ENCODE data around the gene WHRN.

WHRN gene

DNA sequence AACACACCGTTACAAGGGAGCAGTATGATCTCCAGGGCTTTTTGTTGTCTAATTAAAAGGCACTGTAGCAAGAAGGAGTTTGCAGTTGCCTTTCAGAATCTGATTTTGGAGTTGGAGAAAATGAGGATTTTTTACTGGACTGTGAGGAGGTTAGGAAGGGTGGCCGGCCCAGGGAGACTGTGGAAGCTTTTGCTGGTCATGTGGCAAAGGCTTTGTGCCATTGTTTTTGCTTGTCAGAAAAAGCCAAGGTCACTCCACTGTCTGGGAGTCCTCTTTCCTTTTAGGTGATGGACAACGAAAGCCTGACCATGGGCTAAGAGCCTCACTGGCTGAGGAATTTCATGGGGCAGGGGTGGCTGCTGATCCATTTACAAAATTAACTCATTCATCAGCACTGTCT lies 10.3 kb upstream of the WHRN start:
- in situ Hi-C loops (cut with MboI; ENCODE audit: low sequenced_read_pairs): no loop called here

DNA sequence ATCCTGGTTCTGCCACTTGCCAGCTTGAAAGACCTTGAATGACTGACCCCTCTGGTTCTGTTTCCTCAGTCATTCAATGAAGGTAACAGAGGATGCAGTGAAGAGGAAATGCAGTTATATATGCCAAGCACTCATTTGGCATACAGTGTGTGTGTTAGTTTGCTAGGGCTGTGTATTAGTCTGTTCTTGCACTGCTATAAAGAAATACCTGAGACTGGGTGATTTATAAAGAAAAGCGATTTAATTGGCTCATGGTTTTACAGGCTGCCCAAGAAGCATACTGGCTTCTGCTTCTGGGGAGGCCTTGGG lies 8.6 kb upstream of the WHRN start:
- in situ Hi-C loops (cut with MboI; ENCODE audit: low sequenced_read_pairs): no loop called here

DNA sequence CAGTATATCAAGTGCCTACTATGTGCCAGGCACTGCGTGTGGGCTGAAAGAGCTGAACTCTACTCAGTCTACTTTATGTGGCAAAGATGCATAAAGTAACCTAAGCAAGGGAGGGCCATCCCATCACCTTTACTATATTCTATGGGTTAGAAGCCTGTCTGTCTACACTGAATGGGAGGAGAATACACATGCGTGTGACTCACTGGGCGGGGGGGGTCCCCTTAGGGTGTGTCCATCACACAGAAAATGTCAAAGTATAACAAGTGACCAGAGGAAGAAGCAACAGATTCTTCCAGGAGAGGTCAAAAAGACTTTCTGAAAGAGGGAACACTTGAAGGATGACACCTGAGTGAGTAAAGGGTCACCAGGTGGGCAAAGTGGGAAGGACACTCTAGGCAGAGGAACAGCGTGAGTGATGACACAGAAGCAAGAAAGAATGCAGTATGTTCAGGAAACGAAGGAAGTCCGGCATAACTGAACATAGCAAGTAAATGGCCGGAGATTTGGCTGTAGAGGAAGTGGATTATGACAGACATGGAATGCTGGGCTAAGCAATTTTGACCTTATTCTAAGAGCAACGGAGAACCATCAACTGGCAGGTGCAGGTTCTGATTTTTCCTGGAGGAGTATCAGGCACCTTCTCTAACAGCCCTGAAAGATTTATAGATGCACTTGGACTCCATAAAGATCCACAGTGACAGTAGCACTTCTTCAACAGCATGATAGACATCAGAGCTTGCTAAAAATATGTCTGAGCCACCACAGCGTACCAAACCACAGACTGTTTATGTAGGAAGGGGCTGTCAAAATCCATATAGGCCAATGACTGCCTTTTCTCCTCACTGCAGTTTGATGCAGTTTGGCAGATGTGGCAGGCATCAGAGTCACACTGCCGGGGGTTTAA lies 8.0 kb upstream of the WHRN start:
- in situ Hi-C loops (cut with MboI; ENCODE audit: low sequenced_read_pairs): no loop called here

DNA sequence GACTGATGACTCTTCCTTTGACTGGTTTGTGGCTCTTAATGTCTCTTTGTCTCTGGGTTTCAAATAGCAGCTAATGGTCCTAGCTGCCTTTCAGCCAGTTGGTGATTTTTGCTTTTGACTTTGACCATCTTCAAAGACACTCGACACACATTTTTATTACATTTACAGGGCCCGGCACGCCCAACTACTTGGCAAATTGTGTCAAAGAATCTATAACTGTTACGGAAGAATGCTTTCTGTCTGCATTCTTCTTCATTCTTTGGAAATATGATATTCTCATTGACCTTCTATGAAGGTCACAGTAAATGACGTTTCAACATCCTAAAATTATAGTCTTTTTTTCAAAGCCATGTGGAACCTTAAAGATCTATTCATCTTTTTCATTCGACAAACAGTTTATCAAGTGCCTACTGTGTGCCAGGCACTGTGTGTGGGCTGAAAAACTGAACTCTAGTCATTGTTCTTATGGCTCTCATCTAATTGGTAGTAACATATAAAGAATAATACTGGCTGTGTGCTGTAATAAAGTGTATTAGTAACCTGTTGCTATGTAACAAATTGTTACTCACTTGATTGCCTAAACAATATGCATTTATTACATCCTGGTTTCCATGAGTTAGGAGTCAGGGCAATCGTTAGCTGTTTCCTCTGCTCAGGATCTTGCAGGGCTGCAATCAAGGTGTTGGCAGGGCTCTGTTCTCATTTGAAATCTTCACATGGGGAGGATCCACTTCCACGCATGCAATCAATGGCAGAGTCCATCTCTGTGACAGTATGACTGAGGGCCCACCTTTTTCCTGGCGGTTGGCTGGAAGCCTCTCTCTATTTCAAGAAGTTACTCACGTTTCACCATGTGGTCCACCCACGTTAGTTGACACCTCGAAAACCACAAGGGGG lies 7.0 kb upstream of the WHRN start:
- in situ Hi-C loops (cut with MboI; ENCODE audit: low sequenced_read_pairs): no loop called here

DNA sequence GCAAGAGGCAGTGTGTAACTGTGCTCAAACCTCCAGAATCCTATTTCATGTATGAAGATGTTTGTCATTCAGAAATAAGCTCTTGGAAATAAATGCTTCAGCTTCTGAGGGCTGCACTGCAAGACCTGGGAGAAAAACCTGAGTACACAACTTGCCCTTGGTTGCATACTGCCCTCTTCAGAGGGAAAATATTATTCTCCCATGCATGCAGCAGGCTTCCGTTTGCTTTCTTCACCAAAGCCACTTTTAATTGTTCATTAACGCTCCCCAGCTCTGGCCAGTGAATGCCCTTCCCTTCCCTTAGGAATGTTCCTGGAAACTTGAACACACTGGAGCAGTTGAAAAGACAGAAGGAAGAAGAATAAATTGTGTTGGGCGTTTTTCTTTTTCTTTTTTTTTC lies 2.5 kb upstream of the WHRN start:
- in situ Hi-C loops (cut with MboI; ENCODE audit: low sequenced_read_pairs): no loop called here

DNA sequence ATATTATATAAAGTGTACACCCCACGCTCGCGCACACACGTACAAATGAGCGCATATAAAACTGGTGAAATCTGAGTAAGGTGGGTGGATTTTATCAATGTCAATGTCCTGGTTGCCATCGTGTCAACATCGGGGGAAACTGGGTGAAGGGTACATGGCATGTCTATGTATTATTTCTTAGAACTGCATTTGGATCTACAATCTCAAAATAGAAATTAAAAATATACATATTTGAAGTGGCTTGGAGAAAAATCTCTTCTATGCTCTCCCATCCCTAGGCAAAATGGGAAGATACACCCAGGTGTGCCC lies 763 bp upstream of the WHRN start:
- in situ Hi-C loops (cut with MboI; ENCODE audit: low sequenced_read_pairs): no loop called here

DNA sequence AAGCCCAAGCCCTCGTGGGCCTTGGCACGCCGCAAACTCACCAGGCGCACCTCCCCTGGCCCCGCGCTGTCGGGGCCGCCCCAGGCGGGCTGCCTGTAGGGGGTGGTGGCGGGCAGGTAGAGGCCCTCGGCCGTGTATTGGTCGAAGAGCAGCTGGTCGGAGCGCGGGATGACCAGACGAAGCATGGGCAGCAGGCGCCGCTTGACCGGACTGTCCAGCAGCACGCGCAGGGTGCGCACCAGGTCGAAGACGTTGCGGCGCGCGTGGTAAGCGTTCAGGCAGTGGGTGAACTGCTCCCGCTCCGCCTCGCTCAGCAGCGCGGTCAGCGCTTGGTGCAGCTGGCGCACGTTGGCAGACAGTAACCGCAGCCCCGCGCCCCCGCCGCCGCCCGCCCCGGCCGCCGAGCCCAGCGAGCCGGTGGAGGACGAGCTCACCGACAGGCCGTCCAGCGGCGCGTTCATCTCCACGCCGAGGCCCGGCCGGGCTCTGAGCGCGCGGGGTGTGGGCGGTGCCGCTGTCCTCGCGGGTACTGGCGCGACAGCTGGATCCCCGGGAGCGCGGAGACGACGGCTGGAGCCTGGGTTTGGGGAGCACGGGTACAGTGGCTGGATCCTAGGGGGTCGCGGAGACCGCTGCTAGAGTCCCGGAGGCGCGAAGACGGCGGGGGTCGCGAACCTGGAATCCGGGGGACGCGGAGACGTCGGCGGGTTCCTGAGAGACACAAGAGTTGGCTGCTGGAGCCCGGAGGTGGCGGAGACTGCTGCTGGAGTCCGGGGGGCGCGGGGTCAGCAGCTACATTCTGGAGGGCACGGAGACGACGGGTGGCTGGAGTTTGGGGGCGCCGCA lies 709 bp downstream of the WHRN start:
- in situ Hi-C loops (cut with MboI; ENCODE audit: low sequenced_read_pairs): no loop called here

DNA sequence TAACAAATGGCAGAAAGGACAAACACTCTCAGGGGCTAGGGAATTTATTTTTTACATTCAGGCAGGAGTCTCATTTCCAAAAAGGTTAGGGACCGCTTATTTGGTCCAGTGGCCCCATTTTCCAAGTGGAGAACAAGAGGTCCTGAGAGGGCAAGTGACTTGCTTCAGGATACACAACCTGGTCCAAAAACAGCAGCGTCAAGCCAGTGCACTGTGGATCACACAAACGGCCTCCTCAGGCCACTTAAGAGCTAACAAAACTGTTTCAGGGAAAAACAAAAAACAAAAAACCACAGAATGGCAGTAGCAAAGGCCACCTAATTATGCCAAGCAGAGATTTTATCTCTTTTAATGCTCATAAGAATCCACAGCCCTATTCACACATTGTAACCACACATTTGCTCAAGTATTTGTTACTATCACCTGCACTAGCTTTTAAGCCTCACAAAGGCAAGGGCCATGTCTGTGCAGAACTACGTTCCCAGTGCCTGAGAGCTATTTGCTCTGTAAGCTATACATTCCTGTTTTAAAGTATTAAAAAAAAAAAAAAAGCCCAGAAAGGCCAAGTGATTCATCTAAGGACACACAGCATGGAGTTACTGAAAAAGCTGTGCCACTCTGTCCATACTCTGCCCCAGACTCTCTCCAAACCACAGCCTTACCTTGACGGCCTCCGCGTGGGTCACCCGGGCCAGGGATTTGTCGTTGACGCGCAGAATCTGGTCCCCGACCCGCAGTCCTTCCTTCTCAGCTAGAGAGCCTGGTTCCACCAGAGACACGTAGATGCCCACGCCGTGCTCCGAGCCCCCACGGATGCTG lies 1.5 kb downstream of the WHRN start:
- in situ Hi-C loops (cut with MboI; ENCODE audit: low sequenced_read_pairs): no loop called here

DNA sequence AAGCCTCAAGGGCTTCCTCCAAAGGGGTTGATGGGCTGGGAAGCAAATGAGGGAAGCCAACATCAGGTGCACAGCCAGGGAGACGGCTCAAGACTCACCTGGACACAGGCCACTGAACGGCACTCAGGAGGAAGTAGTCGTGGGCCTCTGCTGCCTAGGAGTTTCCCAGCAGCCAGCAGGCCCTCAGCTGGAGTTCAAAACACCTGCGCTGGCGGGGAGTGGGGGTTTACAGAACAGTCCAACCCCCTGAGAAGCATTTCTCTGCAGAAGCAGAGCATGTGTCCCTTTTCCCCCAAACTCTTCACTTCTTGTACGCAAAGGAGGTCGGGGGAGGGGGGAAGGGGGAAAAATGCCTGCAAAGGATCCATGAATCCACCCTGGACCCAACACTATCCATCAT lies 2.3 kb downstream of the WHRN start:
- in situ Hi-C loops (cut with MboI; ENCODE audit: low sequenced_read_pairs): no loop called here

DNA sequence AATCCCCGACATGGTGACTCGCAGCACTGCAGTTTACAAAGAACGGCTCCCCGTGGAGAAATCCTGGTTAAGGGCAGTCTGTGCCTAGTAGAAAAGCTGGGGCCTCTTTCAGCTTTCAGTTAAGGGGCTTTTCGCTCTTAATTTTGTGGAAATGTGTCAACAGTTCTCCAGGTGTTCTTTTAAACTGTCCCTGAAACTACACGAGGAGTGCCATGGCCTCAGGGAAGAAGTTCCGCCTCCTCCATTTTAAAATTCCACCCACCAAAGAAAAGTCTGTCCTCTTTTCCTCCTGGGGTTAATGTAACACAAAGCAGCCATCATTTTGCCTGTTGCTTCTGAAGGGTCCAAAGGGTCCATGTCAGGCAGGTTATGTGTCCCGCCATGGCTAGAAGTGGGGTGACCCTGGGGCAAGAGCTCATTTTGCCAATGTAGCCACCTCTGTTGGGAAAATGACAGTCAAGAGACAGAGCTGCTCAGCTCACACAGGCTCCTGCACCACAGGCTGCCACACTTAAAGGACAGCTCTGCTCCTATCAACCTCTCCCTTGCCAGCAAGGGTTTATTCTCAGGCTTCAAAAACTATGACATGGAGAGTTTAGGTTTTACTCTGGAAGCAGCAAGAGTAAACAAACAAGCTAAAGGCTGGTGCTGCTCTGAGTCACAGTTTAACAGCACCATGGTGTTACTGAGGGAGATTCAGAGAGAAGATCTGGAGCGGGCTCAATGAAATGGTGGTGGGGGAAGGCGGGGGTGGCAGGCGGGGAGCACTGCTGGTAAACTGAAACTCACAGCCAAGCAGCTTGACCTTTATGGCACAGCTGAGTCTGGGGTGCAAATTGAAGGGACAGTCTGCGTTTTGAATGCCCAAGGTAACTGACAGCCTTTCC lies 3.2 kb downstream of the WHRN start:
- in situ Hi-C loops (cut with MboI; ENCODE audit: low sequenced_read_pairs): no loop called here

DNA sequence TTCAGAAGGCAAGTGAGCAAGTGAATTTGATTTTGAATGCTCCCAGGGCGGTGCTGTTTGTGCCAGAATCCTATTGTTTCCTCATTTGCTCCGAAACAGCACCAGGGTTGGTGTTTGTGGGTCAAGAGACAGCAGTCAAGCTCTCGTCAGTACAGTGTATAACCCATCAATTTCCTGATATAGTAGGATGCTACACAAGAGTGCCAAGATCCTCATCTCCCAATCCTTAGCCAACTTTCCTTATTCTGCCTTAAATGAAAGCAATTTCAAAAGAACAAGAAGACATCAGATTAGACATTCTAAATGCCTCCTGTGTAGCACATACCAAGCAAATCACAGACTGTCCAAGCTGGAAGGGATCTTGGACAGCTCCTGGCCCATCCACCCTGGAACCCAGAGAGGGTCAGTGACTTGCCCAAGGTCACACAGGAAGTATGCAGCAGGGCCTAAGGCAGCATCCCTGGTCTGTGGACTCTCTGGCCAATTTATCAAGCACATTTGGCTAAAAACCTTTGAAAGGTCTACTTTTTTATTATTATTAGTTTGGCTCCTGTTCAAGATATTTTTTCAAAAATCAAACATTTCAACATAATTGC lies 4.5 kb downstream of the WHRN start:
- in situ Hi-C loops (cut with MboI; ENCODE audit: low sequenced_read_pairs): no loop called here

DNA sequence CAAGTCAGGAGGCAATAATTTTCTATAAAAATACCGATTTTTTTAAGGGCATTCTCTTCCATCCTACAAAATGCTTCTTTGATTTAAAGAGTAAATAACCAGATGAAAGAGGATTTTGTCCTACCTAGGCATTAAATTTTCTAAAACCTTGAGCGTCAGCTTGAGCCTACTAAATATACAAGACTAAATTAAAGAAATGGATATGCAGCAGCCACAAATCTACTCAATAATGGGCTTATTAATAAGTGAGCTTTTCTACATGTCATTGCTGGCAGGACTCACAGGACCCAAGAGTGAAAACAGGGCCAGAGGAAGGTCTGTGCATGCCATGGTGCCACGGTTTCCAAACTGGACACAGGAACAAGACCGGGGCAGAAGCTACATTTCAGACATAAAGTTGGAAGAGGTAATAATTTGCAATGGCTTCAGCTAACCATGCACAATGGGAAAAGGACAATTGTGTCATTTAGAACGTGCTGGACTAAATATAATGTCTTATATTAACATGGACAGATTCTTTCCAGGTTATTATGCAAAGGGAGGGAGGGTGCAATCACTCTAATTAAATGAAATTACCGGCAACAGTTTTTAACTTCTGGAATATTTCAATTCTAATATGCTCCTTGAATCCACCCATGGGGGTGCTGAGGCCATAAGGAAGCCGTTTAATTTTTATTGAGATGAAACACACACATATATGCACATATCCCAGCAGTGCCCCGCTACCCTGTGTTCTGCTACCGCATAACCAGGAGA lies 5.2 kb downstream of the WHRN start:
- in situ Hi-C loops (cut with MboI; ENCODE audit: low sequenced_read_pairs): no loop called here

DNA sequence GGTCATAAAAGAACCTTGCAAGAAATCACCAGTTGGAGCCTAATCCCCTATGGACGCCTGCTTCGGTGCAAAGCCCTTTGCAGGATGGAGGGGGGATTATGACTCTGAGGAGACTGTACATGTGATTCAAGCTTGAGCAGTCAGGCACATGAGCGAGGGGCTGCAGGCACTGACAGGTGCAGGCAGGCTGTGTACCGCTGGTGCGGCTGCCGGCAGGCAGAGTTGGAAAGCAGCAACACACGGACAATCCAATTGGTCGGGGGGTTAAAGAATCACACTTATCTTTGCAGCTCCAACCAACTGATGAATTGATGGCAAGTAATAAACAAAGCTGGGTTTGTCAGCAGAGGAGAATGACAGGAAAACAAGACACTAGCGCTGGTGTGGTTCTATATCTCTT lies 5.7 kb downstream of the WHRN start:
- in situ Hi-C loops (cut with MboI; ENCODE audit: low sequenced_read_pairs): no loop called here

DNA sequence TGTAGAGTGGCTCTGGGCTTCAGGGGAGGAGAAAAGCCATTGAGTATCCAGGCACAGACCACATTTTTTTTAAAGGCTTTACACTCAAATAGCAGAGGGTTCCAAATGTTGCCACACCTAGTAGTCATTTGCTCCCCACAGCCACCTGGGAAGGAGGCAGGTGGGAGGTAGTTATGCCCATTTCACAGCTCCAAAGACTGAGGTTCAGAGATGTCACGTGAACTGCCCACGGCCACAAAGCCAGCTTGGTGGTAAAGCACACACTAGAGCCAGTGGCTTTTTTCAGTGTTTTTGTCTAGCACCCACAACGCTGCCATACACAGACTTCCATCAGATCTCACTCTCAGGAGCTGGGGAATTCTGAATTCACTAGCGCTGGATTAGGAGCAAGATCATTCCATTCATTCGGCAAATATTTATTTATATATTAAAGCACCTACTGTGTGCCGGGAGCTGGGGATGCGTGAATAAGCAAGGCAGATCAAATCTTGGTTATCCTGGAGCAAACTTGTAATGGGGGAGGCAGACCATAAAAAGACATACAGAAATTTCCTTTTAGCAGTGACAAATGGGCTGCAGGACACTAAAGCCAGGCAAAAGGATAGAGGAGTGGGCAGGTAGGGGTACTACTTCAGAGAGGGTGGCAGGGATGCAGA lies 7.4 kb downstream of the WHRN start:
- in situ Hi-C loops (cut with MboI; ENCODE audit: low sequenced_read_pairs): no loop called here

DNA sequence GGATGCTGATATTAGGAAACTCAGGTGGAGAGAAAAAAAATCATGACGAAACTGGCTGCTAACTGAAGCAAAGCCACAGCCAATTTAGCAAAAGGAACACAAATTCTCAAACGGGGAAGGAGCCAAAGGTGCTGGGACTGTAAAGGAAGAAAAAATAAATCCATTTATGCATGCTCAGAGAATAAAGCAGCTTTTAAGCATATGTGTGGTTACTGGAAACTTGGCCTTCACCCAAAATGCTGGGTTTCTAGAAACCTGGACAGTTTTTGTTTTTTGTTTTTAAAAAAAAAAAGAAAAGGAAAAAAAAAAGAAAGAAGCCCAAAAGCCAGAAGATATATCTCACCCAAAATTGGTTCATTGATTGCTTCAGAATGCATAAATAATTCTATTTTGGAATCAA lies 8.0 kb downstream of the WHRN start:
- in situ Hi-C loops (cut with MboI; ENCODE audit: low sequenced_read_pairs): no loop called here

DNA sequence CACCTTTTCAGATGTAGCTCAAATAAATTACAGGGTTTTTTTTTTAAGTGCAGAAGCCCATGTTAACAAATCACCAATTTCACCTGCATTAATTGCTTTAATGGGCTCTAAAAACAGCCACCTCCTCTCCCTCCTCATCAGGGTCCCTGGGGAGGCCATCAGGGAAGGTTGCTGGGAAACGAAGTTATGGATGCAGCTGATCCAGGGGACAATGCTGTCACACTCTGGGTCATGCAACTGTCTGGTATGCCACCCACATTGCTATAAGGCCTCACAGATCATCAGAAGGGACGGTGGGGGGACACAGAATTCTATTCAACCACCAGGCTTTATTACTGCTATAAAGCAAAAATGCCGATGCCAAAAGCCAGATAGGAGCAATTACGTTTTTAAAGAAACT lies 9.3 kb downstream of the WHRN start:
- in situ Hi-C loops (cut with MboI; ENCODE audit: low sequenced_read_pairs): no loop called here

DNA sequence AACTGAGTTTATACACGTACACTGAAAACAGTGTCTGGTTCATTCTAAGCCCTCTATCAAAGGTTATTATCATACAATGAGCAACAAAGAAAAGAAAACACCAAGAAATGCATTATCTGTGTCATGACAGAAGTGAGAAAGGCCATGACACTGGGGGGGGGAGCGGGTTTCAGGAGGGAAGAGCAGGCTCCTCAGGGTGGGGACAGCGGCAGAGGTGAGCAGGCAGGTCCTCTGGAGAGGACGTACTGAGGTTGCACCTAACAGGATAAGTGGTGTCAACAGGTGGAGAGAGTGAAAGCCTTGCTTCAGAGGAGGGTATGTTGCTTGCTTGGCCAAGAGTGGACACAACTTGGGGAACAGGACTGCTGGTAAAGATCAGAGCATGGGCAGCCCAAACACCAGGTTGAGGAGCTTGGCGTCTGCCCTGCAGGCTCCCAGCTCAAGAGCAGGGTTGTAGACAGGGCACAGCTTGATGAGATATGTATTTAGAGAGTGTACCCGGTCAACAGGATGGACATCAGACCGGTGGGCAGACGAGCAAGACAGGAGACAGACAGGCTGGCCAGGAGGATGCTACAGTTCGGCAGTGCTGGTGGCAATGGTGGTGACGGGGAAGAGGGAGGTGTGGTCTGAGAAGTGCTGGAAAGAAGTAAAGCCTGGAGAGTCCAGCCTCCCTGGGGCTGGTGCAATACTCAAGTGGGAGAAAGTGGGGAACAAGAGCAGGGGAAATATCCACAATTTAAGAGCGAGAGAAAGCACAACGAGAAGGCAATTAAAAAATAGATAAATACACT lies 10.3 kb downstream of the WHRN start:
- in situ Hi-C loops (cut with MboI; ENCODE audit: low sequenced_read_pairs): no loop called here

Data from hTERT RPE-1 (cell line).